HG03066 (cell line): ENCODE measurements around the gene HSPB2.

Experiments used
- ATAC-seq: cut with Tn5 transposase; IDR thresholded peaks from one replicate; pipeline ENCODE4 v1.9.1; 2021; ENCODE audit warnings: low read depth; ENCODE audit not compliant: unreplicated experiment

Gene HSPB2

DNA sequence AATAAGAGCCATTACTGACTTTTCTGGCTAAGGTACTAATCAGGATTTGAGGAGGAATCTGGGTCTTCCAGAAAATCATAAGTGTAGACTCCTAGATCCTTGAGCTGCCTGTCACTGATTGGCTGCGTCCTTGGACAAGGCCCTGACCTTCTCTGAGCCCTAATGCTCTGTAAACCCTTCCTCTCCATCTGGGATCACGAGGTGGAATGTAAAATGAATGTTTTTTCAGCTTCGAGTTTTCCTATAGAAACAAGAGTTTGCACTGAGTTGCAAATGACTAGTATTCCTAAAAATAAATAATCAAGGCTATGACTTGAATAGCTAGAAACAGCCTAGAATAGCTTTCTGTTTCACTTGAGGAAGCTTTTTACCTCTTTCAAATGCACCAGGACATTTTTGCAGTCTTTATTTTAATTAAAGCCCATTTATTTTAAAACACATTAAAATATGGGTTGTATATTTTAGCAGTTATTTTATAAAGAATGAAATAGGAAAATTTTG lies 23.6 kb downstream of the HSPB2 start:
- ATAC-seq: no peak

DNA sequence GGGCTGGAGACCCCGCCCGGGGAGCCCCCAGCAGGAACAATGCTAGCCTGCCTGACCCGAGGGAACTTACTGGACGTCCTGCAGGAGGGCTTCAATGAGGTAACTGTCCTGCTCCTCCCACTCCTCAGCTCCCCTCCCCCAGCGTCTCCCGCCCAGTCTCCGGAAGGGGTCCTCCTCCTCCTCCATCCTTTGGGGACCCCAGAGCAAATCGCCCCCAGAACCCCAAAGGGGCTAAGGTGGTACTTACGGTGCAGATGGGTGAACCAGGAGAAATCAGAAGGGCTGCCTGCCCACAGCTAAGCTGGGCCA lies 24.9 kb downstream of the HSPB2 start:
- no peak for ATAC-seq

DNA sequence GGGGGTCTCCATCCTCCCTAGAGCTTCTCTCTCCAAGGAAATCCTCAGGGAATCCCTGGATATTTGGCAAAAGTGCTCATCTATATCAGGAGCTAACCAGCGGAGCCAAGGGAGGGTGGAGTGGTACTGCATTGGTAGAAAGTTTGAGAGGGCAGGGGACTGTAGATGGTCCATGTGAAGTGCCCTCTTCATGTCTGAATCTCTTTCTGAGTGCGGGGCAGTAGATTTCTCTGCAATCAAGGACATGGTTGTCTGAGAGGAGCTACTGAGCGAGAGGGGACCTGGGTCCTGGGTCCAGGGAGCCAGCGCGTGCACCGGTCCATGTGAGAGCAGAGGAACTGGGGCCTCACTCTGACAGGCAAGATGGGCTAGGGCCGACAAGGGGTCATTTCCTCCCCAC lies 25.3 kb downstream of the HSPB2 start:
- ATAC-seq: no peak

DNA sequence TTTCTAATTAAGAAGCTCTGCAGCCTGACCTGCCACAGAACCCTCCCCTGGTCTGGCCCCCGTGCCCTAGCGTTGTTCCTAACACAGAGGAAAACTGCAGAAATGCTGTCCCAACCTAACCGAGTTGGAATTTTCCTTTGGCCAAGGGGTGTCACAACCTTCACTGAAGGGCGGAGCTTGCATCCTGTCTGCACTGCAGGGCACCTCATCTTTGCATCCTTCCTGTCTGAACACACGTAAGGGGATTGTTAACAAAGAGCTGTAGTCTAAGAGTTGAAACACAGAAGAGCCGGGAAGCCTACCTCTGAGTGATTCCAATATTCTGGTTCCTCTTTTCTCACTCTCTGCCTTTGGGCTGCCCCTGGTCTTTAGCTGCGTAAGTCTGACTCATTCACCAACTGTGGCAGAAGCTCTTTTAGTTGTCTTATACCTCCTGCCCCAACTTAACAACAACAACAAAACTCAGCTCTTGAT lies 26.2 kb downstream of the HSPB2 start:
- peak; percentile 73 for ATAC-seq

DNA sequence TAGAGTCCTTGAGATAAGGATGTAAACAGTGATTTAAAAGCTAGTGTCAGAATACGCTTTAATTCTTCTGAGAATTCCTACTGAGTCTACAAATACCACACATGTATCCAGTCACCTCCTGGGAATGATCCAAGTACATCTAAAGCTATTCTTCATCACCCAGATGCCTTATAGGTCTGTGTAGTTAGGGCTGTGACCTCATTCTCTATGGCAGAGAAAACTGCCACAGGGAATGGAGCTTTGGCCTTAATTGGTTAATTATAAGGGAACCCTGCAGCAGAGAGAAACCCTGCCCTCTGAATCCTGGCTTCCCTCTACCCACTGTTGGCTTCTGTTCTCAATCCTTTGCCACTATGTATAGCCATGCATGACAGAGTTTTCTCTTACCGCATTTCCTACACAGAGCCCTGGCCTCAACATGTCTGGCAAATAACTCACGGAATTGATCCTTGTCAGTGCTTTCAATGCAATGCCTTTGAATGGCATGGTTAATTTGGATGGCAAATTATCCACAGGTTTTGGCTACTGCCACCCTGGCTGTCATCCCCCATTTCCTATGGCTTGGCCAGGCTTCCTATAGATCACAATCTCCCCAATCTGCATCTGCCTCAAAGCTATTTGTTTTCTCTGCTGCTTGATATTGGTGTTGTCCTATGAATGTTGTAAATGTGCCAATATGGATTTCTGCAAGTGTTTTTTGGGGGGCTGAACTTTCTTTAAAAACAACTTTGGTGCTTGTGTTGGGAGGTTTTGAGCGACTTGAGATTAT lies 27.5 kb downstream of the HSPB2 start:
- no peak for ATAC-seq

DNA sequence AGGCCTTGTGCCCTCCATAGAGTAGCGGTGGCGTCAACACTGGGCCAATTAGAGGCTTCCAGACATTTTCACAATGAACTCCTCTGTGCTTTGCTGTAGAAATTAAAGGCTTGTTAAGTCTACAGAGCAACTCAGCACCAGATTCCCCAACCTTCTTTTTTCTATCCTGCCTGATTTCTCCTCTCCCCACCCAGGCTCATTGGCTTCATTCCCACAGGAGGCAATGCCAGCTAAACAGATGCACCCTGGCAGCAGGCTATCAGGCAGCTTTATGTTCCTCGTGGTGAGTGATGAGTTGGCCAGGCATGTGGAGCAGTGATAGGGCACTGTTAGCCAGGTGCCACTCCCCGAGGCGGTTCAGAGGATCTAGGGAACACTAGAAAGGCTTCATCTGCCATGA lies 29.4 kb downstream of the HSPB2 start:
- no peak for ATAC-seq

DNA sequence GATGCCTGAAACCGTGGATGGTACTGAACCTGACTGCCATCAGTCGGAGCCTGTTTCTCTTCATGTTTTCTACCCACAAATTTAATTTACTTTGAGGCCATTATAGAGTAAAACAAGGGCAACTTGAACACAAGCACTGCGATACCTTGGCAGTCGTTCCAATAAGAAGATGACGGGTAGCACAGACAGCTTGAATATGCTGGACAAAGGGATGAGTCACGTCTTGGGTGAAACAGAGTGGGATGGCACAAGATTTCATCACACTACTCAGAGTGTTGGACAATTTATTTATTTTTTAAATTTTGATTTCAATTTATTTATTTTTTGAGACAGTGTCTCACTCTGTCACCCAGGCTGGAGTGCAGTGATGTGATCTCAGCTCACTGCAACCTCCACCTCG lies 30.3 kb downstream of the HSPB2 start:
- no peak for ATAC-seq

DNA sequence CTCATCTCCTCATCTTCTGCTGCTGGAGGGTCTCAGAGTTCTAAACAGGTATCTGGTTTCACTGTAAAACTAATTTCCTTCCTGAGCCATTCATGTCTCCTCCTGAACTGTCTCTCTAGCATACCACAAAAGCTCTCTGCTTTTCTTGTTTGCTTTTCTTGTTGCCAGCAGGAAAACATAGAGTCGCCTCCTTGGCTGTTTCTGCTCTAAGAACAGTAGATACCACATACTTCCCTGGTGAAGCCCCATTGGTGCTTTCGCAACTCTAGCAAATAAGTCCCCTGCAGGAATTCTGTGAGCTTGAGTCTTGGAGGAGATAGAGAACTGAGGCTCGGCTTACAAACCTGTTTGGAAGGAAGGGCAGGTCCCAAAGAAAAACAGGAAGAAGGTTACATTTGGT lies 31.6 kb downstream of the HSPB2 start:
- no peak for ATAC-seq

DNA sequence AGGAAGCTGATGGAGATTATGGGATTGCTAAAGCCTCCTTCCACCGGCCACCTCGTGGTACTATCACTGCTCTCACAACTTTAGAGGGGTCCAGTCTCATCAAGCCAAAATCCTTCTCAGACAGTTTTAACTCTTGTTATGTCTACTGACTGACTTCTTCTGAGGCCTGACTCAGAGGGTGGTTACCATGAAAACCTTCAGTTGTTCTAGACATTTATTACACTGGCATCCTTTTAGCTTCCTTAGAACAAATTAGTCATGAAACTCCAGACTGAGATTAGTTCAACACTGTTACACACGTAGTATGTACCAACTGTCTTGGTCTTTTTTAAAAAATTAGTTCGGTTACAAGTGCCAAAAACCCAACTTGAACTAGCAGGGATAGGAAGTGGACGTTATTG lies 32.1 kb downstream of the HSPB2 start:
- ATAC-seq: no peak

DNA sequence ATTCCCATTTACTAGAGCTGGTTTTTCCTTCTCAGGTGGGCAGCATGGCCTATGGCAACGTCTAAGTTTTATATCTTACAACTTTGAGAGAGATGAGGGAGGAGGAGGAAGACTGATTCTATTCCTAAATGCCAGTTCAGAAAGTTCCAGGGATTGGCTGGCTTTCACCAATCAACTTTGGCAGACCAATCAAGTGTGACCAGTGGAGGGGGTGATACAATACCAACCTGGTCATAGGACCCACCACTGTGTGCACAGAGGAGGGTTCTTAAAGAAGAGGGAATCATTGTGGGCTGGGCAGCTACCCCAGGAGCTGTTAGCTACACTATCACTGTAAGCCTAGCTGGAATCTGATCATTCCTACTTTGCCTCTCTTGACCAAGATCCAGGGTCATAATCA lies 32.7 kb downstream of the HSPB2 start:
- no peak for ATAC-seq

DNA sequence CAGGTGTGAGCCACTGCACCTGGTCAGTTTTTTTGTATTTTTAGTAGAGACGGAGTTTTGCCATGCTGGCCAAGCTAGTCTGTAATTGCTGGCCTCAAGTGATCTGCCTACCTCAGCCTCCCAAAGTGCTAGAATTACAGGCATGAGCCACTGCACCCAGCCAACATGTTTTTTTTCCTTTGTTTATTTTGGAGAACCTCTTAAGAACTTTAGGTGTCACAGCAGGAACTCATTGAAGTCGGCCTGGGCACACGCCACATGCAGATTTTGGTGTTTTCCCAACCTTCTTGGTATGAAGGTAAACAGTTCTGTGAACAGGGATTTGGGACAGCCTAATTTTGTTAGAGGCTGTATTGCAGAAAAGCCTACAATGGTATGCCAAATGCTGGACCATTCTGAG lies 34.0 kb downstream of the HSPB2 start:
- no peak for ATAC-seq

DNA sequence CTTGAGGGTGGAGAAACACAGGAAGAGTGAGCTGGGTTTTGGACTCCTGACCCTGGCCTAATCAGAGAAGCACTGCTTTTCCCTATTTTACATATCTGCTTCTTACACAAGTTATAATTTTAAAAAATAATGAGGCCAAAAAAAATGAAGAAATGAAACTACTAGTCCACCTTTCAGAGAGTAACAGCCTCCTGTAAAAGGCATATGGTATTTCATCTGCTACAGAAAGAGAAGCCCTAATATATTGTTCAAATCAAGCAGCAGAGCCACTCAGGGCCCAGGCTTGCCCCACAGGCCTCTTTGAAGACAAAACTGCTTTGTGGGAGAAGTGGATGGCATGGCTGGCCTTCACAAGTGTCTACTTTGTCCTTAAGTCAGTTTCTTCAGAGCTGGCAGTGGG lies 34.6 kb downstream of the HSPB2 start:
- no peak for ATAC-seq

DNA sequence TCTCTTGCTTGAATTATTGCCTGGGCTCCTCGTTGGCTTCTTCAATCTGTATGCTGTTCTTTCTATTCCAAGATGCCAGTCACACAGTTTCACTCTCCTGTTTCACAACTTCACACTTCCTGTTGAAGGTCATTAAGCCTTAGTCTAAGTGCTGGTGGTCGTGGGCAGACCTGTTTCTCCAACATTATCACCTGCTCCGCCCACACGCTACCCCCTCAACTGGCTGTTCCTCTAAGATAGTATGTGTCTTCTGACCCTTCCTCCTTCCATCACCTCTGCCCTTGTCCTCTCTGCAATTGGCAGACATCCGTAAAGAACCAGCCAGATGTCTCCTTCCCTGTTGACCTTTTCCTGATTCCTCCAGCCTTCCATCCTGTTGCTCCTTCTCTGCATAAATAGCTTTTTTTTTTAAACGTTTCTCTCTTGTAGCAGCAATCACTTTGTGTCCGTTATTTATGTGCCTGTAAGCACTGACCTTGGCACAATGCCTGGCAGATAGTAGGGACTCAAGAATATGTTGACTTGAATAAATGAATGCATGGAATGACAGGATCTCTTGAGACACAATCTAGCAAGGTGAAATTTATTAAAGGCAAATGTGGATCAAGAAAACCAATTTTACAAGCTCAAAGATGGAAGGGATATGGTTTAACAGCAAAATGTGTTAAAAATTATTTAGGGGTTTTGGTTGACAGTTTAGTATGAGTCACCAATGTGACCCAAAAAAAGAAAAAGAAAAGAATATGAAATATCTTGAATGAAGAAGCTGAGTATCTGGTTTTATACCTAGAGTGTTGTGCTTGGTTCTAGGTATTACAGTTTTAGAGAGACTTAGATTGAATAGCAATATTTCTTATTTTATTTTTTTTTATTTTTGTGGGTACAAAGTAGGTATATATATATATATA lies 37.2 kb downstream of the HSPB2 start:
- no peak for ATAC-seq

DNA sequence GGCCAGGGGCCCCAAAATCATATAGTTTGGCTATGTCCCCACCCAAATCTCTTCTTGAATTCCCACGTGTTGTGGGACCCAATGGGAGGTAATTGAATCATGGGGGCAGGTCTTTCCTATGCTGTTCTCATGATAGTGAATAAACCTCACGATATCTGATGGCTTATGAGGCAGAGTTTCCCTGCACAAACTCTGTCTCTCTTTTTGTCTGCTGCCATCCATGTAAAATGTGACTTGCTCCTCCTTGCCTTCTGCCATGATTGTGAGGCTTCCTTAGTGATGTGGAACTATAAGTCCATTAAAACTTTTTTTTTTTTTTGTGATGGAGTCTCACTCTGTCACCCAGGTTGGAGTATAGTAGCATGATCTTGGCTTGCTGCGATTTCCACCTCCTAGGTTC lies 39.0 kb downstream of the HSPB2 start:
- ATAC-seq: no peak

DNA sequence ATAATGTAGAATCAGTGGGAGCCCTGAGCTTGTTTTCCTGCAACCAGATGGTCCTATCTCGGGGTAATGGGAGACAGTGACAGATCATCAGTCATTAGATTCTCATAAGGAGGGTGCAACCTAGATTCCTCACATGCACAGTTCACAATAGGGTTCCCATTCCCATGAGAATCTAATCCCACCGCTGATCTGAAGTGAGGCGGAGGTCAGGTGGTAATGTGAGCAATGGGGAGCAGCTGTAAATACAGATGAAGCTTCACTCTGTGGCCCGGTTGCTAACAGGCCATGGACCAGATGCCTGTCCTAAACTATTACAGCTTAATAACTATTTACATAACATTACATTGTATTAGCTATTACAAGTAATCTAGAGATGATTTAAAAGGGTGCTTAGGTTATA lies 41.6 kb downstream of the HSPB2 start:
- ATAC-seq: no peak

DNA sequence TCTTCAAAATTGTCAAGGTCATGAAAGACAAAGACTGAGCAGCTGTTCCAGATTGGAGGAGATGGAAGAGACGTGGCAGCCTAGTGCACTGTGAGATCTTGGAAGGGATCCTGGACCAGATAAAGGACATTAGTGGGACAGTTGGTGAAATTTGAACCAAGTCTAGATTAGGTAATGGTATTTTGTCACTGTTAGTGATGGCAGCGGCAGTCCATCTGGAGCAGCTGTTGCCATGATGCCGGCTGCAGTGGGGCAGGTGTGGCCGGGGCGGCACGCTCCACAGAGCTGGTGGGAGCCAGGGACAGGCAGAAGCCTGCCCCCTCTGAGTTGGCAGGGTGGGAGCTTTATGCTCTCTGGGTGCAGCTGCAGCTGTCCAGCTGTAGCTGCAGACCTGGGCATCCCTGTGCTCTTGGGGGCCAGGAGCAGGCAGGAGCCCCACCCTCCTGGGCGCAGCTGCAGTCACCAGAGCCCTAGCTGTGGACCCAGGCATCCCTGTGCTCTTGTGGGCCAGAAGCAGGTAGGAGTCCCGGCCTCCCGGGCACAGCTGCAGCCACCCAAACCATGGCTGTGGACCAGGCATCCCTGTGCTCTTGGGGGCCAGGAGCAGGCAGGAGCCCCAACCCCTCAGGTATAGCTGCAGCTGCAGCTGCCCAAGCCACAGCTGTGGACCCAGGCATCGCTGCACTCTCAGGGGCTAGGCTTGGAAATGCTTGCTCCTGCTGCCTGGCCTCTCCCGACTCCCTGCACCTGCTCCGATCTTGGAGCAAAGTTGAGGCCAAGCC lies 45.3 kb downstream of the HSPB2 start:
- ATAC-seq: no peak

DNA sequence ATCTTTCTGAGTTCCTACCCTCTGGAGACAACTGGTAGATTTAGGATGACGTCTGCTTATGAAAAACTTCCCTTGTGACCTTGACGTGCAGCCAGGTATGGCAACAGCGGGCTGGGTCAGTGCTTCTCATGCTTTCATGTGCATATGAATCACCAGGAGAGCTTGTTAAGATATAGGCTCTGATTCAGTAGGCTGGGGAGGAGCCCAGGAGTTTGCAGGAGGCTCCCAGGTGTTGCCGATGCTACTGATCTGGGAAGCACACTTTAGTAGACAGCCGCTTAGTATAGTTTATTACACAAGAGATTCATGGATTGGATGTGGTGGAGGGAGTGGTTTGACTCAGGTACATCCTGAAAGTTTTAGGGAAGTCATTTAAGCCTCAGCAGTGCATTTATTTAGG lies 48.4 kb downstream of the HSPB2 start:
- ATAC-seq: no peak

DNA sequence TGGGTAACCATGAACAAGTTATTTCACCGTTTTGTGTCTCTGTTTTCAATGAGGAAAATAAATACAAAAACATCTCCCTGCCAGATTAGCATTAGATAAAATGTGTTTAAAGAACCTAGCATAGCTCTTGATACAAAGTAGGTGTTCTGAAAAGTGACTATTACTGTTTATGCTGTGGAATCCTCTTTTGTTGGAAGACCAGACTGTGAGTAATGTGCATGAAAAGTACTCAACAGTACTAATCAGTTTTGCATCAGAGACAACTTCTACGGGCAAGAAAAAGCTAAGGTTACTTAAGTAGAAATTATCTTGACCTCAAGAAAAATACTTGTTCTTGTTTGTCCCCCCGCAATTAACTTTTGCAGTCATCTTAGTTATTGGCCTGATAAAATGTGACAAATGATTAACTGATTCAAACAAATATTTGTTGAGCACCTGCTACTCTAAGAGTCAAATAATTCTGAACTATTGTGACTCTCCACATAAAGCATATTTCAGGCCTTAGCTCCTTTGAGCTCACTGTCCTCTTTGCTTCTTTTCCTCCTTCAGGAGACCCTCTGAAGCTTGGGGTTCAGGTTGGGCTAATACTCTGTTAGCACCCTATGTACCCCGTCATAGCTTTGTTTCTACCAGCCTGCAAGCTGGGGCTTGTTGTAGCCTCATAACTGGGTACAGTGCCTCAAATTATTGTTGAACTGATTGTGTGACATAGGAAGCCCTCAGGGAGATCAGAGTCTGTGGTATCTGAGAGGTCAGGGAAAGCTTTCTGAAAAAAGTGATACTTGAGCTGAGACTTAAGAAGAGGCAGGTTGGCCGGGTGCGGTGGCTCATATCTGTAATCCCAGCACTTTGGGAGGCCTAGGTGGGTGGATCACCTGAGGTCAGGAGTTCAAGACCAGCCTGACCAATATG lies 49.1 kb downstream of the HSPB2 start:
- no peak for ATAC-seq
